A549 (cell line): ENCODE results near the gene CADPS2. TPM values are rescaled to one million over a fixed set of nuclear protein-coding genes. Genes with fewer than 3 reads are reported as not detected.

Source experiments
- ATAC-seq, 2 experiments: fragments of 200-7000 bp in 1 of 2; fragments of >200 bp in 1 of 2; cut with Nextera tagmentation in 1 of 2; cut with Tn5 transposase in 1 of 2; 3 replicates each; pipeline versions ENCODE4 v1.8.0 to v1.9.1; 2018 to 2020; ENCODE audit warnings: mild to moderate bottlenecking in 1 of 2, moderate library complexity in 1 of 2
- CTCF ChIA-PET: fragments of 300-600 bp; sonication (Branson Sonifier 250); formaldehyde crosslinking; extraction: SDS; loops from one replicate; lab custom pipeline; 2021; ENCODE audit warnings: antibody characterized with exemption, inconsistent platforms; lab: Yijun Ruan, JAX
- POLR2A ChIA-PET: fragments of 350-600 bp; formaldehyde crosslinking; extraction: SDS; loops from one replicate; lab custom pipeline; 2021; ENCODE audit warnings: antibody characterized with exemption, inconsistent platforms; lab: Yijun Ruan, JAX
- DNase-seq, 2 experiments: peaks; one replicate each; pipeline versions ENCODE4 v3.0.0 to v3.0.0-alpha.2; 2011 to 2016; ENCODE audit warnings: low read depth in 1 of 2, low spot score in 1 of 2
- FAIRE-seq: peaks from 2 replicates; lab custom pipeline; 2011; peaks lifted over from hg19 to GRCh38; lab: Jason Lieb, UNC
- H3K27ac ChIP-seq, 2 experiments: fragments of >200 bp; sonication (Bioruptor Twin); formaldehyde crosslinking; 3 replicates each; pipeline ENCODE4 v1.5.1; 2016 to 2017
- H3K4me1 ChIP-seq: fragments of >200 bp; sonication (Bioruptor Twin); formaldehyde crosslinking; 3 replicates; pipeline ENCODE4 v1.6.1; 2016
- H3K4me2 ChIP-seq: fragments of >200 bp; sonication (Bioruptor Twin); formaldehyde crosslinking; 3 replicates; pipeline ENCODE4 v1.6.1; 2016
- H3K4me3 ChIP-seq: fragments of >200 bp; sonication (Bioruptor Twin); formaldehyde crosslinking; 3 replicates; pipeline ENCODE4 v1.5.1; 2016
- H3K9me3 ChIP-seq: fragments of >200 bp; sonication (Bioruptor Twin); formaldehyde crosslinking; 3 replicates; pipeline ENCODE4 v1.6.1; 2016
- BCL3 ChIP-seq: fragments of >200 bp; sonication (Bioruptor Twin); formaldehyde crosslinking; IDR thresholded peaks from 3 replicates; pipeline ENCODE4 v1.6.1; 2016
- BHLHE40 ChIP-seq: IDR thresholded peaks from 2 replicates; pipeline ENCODE4 v1.6.1; 2012; ENCODE audit warnings: low read depth, low read length, inconsistent platforms
- CBX8 ChIP-seq: fragments of 200-600 bp; sonication (generic); IDR thresholded peaks from 2 replicates; pipeline ENCODE4 v1.6.1; 2016
- CEBPB ChIP-seq, 2 experiments: fragments of >200 bp in 1 of 2; sonication (Bioruptor Twin) in 1 of 2; formaldehyde crosslinking in 1 of 2; IDR thresholded peaks; 2 replicates each; pipeline ENCODE4 v1.6.1; 2012 to 2016
- CHD4 ChIP-seq: fragments of 200-600 bp; sonication (generic); IDR thresholded peaks from 2 replicates; pipeline ENCODE4 v1.6.1; 2016; ENCODE audit warnings: antibody characterized with exemption, mild to moderate bottlenecking, borderline replicate concordance
- EHMT2 ChIP-seq: fragments of 200-600 bp; sonication (generic); IDR thresholded peaks from 2 replicates; pipeline ENCODE4 v1.6.1; 2016; ENCODE audit warnings: antibody characterized with exemption, low read depth, mild to moderate bottlenecking, moderate library complexity
- EP300 ChIP-seq, 2 experiments: fragments of >200 bp; sonication (Bioruptor Twin); formaldehyde crosslinking; IDR thresholded peaks; 2 replicates in 1 of 2; 3 replicates in 1 of 2; pipeline ENCODE4 v1.6.1; 2016 to 2017
- FOXS1 ChIP-seq: fragments of 250-450 bp; sonication (Bioruptor Pico); IDR thresholded peaks from 2 replicates; pipeline ENCODE4 v1.5.0; 2020; ENCODE audit warnings: mild to moderate bottlenecking, moderate library complexity
- HDAC2 ChIP-seq: fragments of 200-600 bp; sonication (generic); IDR thresholded peaks from 2 replicates; pipeline ENCODE4 v1.6.1; 2016
- HEYL ChIP-seq: fragments of 250-450 bp; sonication (Bioruptor Pico); IDR thresholded peaks from 2 replicates; pipeline ENCODE4 v1.8.0; 2021; ENCODE audit warnings: mild to moderate bottlenecking, moderate library complexity
- HOXB13 ChIP-seq: fragments of 250-450 bp; sonication (Bioruptor Pico); IDR thresholded peaks from 2 replicates; pipeline ENCODE4 v1.5.0; 2020; ENCODE audit warnings: low read depth, mild to moderate bottlenecking, moderate library complexity
- HOXB5 ChIP-seq: fragments of 250-450 bp; sonication (Bioruptor Pico); IDR thresholded peaks from 2 replicates; pipeline ENCODE4 v1.5.0; 2020; ENCODE audit warnings: mild to moderate bottlenecking, moderate library complexity
- KDM5A ChIP-seq: fragments of 200-600 bp; sonication (generic); IDR thresholded peaks from 2 replicates; pipeline ENCODE4 v1.6.1; 2016; ENCODE audit warnings: antibody characterized with exemption, mild to moderate bottlenecking
- MAFK ChIP-seq: fragments of 450-650 bp; IDR thresholded peaks from 2 replicates; pipeline ENCODE4 v1.6.1; 2014; ENCODE audit not compliant: partially characterized antibody
- MAX ChIP-seq: IDR thresholded peaks from 2 replicates; pipeline ENCODE4 v1.6.1; 2012
- MYC ChIP-seq: IDR thresholded peaks from 2 replicates; pipeline ENCODE4 v1.6.1; 2012; ENCODE audit warnings: mild to moderate bottlenecking, inconsistent platforms, low read length, improper control_type of control experiment, borderline replicate concordance
- NPAS2 ChIP-seq: fragments of 250-450 bp; sonication (Bioruptor Pico); IDR thresholded peaks from 2 replicates; pipeline ENCODE4 v1.8.0; 2022; ENCODE audit warnings: mild to moderate bottlenecking, moderate library complexity, borderline replicate concordance
- NR3C1 ChIP-seq: fragments of >200 bp; sonication (Bioruptor Twin); formaldehyde crosslinking; IDR thresholded peaks from 3 replicates; pipeline ENCODE4 v1.6.1; 2017
- RAD21 ChIP-seq, 2 experiments: fragments of >200 bp in 1 of 2; sonication (Bioruptor Twin) in 1 of 2; formaldehyde crosslinking in 1 of 2; IDR thresholded peaks in 1 of 2; conservative IDR thresholded peaks in 1 of 2; 2 replicates in 1 of 2; 3 replicates in 1 of 2; pipeline ENCODE4 v1.6.1; 2012 to 2018; ENCODE audit warnings: inconsistent platforms in 1 of 2
- RARB ChIP-seq: fragments of 250-450 bp; sonication (Bioruptor Pico); IDR thresholded peaks from 2 replicates; pipeline ENCODE4 v1.8.0; 2021; ENCODE audit warnings: mild to moderate bottlenecking, moderate library complexity
- RCOR1 ChIP-seq: fragments of 150-350 bp; IDR thresholded peaks from 2 replicates; pipeline ENCODE4 v1.6.1; 2014; ENCODE audit warnings: antibody characterized with exemption, low read length, low read depth
- SMC3 ChIP-seq: fragments of >200 bp; sonication (Bioruptor Twin); formaldehyde crosslinking; IDR thresholded peaks from 3 replicates; pipeline ENCODE4 v1.6.1; 2018; ENCODE audit warnings: inconsistent platforms
- SREBF2 ChIP-seq: fragments of 450-650 bp; IDR thresholded peaks from 2 replicates; pipeline ENCODE4 v1.6.1; 2014; ENCODE audit warnings: mild to moderate bottlenecking, moderate library complexity
- TFCP2L1 ChIP-seq: fragments of 250-450 bp; sonication (Bioruptor Pico); IDR thresholded peaks from 2 replicates; pipeline ENCODE4 v1.5.0; 2021; ENCODE audit warnings: mild to moderate bottlenecking
- TP53 ChIP-seq: fragments of 250-450 bp; sonication (Bioruptor Pico); IDR thresholded peaks from 2 replicates; pipeline ENCODE4 v1.5.0; 2021; ENCODE audit warnings: mild to moderate bottlenecking, moderate library complexity
- USF2 ChIP-seq: fragments of 450-650 bp; IDR thresholded peaks from 2 replicates; pipeline ENCODE4 v1.6.1; 2014; ENCODE audit warnings: antibody characterized with exemption
- ZC3H11A ChIP-seq: fragments of 450-650 bp; IDR thresholded peaks from 2 replicates; pipeline ENCODE4 v1.6.1; 2014; ENCODE audit warnings: antibody characterized with exemption, mild to moderate bottlenecking
- ZFP36 ChIP-seq: fragments of 450-650 bp; IDR thresholded peaks from 2 replicates; pipeline ENCODE4 v1.6.1; 2014; ENCODE audit warnings: borderline replicate concordance; ENCODE audit not compliant: partially characterized antibody
- ZNF302 ChIP-seq: fragments of 250-450 bp; sonication (Bioruptor Pico); IDR thresholded peaks from 2 replicates; pipeline ENCODE4 v1.9.0; 2021; ENCODE audit warnings: inconsistent platforms, mild to moderate bottlenecking, moderate library complexity
- WGBS: methylation state at CpG from one replicate; pipeline ENCODE4 v1.1.6; 2017; ENCODE audit errors: missing lambda C conversion rate; 5-methylcytosine and 5-hydroxymethylcytosine counted together
- polyA plus RNA-seq, 4 experiments: library from polyadenylated mRNA; depleted of rRNA in 3 of 4; stranded (reverse); fragments of >200 nt; fragmentation: RNase III in 1 of 4; extraction: RNeasy Plus Mini Kit Qiagen cat#74134 plus additional on column Dnase treatment in 1 of 4; gene quantifications; 2 replicates in 3 of 4; 3 replicates in 1 of 4; pipeline ENCODE4 v1.2.3, GENCODE V29; 2011 to 2017
- TF ChIP-seq, protein P1 (sequence below): IDR thresholded peaks from 2 replicates; pipeline ENCODE4 v1.6.1; 2012; ENCODE audit warnings: low read depth, borderline replicate concordance
- TF ChIP-seq, protein P2 (sequence below): fragments of 200-600 bp; sonication (generic); IDR thresholded peaks from 2 replicates; pipeline ENCODE4 v1.6.1; 2016; ENCODE audit warnings: antibody characterized with exemption, mild to moderate bottlenecking, moderate library complexity
- TF ChIP-seq, protein P3 (sequence below): fragments of 250-450 bp; sonication (Bioruptor Pico); IDR thresholded peaks from 2 replicates; pipeline ENCODE4 v1.5.0; 2020; ENCODE audit warnings: low read depth, mild to moderate bottlenecking, moderate library complexity

The CADPS2 gene
- polyA plus RNA-seq, 2 of the 4 experiments (the other 2 are of a cell fraction) = 0.04 to 0.10 TPM

- H3K4me2 ChIP-seq = no peak overlapping the region
- no peak overlapping the region for H3K4me3 ChIP-seq
- ChIA-PET POLR2A (no interaction called here), CTCF (no interaction called here)
- no peaks in the 10 kb centered on the region for H3K4me1 ChIP-seq
- H3K9me3 ChIP-seq = no peaks in the 10 kb centered on the region
- ATAC-seq = no peak
- DNase-seq = no peak
- WGBS = 3% methylated on average over 3 of the region's 3 CpGs
- TF ChIP-seq ZC3H11A = no peak
- no peak for TF ChIP-seq FOXS1 (CRISPR knock-in tag)
- no peak for TF ChIP-seq EP300 (IDR thresholded peaks at IDR 0.05)
- TF ChIP-seq, protein P1, sequence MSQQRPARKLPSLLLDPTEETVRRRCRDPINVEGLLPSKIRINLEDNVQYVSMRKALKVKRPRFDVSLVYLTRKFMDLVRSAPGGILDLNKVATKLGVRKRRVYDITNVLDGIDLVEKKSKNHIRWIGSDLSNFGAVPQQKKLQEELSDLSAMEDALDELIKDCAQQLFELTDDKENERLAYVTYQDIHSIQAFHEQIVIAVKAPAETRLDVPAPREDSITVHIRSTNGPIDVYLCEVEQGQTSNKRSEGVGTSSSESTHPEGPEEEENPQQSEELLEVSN = no peak
- TF ChIP-seq HEYL = no peak
- no peak for TF ChIP-seq KDM5A
- TF ChIP-seq ZFP36 = no peak
- no peak for TF ChIP-seq TP53 (CRISPR knock-in tag)
- no peak for TF ChIP-seq NR3C1
- no peak for TF ChIP-seq RCOR1
- TF ChIP-seq SMC3 = no peak
- TF ChIP-seq CBX8 = no peak
- TF ChIP-seq BCL3 = no peak
- TF ChIP-seq MYC = no peak
- no peak for TF ChIP-seq RARB (CRISPR knock-in tag)
- no peak for TF ChIP-seq SREBF2
- no peak for TF ChIP-seq EHMT2
- TF ChIP-seq BHLHE40 = no peak
- no peak for FAIRE-seq
- H3K27ac ChIP-seq = no peak overlapping the region
Measured at GRCh38 chr7:122597277-122597676, 289.0 kb downstream of the CADPS2 start.

DNA sequence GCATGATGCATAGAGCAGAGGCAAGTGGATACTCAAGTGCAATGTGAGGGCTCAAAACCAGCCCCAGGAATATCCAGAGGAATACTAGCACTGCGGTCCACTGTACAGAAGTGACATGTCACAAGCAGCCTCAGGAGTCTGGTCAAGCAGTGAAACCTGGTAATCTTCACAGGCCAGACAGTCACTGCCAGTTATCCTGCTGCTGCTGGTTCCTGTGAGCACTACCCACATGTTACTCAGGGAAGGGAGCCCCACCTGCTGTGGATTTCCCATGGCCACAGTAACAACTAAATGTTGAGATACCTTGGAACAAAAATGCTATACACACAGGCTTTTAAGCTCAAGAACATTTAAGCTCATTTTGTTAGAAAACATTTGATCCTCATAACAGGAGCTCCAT is 290.4 kb downstream of the CADPS2 start:
- TF ChIP-seq ZFP36 (no peak), MYC (no peak), ZNF302 (CRISPR knock-in tag) (no peak), TFCP2L1 (no peak), USF2 (no peak), MAX (no peak), RAD21 (conservative IDR thresholded peaks at IDR 0.05 in 1 of 2, IDR thresholded peaks at IDR 0.05 in 1 of 2) (no peak), CBX8 (no peak), HDAC2 (no peak), NR3C1 (no peak), MAFK (no peak), CEBPB (IDR thresholded peaks at IDR 0.05) (no peak), HOXB13 (CRISPR knock-in tag) (no peak), CHD4 (no peak), NPAS2 (CRISPR knock-in tag) (no peak), HOXB5 (no peak)
- TF ChIP-seq, protein P2, sequence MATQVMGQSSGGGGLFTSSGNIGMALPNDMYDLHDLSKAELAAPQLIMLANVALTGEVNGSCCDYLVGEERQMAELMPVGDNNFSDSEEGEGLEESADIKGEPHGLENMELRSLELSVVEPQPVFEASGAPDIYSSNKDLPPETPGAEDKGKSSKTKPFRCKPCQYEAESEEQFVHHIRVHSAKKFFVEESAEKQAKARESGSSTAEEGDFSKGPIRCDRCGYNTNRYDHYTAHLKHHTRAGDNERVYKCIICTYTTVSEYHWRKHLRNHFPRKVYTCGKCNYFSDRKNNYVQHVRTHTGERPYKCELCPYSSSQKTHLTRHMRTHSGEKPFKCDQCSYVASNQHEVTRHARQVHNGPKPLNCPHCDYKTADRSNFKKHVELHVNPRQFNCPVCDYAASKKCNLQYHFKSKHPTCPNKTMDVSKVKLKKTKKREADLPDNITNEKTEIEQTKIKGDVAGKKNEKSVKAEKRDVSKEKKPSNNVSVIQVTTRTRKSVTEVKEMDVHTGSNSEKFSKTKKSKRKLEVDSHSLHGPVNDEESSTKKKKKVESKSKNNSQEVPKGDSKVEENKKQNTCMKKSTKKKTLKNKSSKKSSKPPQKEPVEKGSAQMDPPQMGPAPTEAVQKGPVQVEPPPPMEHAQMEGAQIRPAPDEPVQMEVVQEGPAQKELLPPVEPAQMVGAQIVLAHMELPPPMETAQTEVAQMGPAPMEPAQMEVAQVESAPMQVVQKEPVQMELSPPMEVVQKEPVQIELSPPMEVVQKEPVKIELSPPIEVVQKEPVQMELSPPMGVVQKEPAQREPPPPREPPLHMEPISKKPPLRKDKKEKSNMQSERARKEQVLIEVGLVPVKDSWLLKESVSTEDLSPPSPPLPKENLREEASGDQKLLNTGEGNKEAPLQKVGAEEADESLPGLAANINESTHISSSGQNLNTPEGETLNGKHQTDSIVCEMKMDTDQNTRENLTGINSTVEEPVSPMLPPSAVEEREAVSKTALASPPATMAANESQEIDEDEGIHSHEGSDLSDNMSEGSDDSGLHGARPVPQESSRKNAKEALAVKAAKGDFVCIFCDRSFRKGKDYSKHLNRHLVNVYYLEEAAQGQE = no peak
- TF ChIP-seq, protein P3, sequence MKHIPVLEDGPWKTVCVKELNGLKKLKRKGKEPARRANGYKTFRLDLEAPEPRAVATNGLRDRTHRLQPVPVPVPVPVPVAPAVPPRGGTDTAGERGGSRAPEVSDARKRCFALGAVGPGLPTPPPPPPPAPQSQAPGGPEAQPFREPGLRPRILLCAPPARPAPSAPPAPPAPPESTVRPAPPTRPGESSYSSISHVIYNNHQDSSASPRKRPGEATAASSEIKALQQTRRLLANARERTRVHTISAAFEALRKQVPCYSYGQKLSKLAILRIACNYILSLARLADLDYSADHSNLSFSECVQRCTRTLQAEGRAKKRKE (CRISPR knock-in tag) = no peak
- CTCF ChIA-PET = no interaction called here
- Histone ChIP-seq H3K4me2 (no peak overlapping the region), H3K4me3 (no peak overlapping the region), H3K4me1 (no peaks in the 10 kb centered on the region), H3K27ac (no peak overlapping the region), H3K9me3 (no peaks in the 10 kb centered on the region)
- no peak for DNase-seq
- POLR2A ChIA-PET = no interaction called here
- ATAC-seq = no peak
- no peak for FAIRE-seq
- 70% methylated on average over 1 of the region's 1 CpG for WGBS
